Vagina (tissue), 2 donors: ENCODE data around the gene SLC27A3. TPM values are rescaled to one million over a fixed set of nuclear protein-coding genes. Genes with fewer than 3 reads are reported as not detected.
A peak's percentile ranks its signal among the peaks of the same experiment; 100 is the strongest.

Experiments used
- DNase-seq, 2 donors: peaks; one replicate each; pipeline ENCODE4 v3.0.0-alpha.2; 2017; ENCODE audit errors: extremely low spot score in 2 of 2
- H3K27ac ChIP-seq: fragments of 200-600 bp; sonication (generic); one replicate; pipeline ENCODE4 v1.5.1; 2019
- H3K27me3 ChIP-seq: fragments of 200-600 bp; sonication (generic); one replicate; pipeline ENCODE4 v1.5.1; 2019
- H3K36me3 ChIP-seq, 2 donors: fragments of 200-600 bp; sonication (generic); one replicate each; pipeline ENCODE4 v1.5.1; 2017 to 2019
- H3K4me1 ChIP-seq: fragments of 200-600 bp; sonication (generic); one replicate; pipeline ENCODE4 v1.5.1; 2019
- H3K4me3 ChIP-seq, 2 donors: fragments of 200-600 bp; sonication (generic); 1 replicate in 1 of 2; 2 replicates in 1 of 2; pipeline ENCODE4 v1.5.1; 2016 to 2019
- H3K9me3 ChIP-seq: fragments of 200-600 bp; sonication (generic); one replicate; pipeline ENCODE4 v1.5.1; 2019
- CTCF ChIP-seq, 3 experiments: fragments of 450-650 bp in 2 of 3; fragments of 200-600 bp in 1 of 3; sonication (generic) in 1 of 3; IDR thresholded peaks; one replicate each; pipeline ENCODE4 v1.5.1; 2017 to 2019; ENCODE audit warnings: antibody characterized with exemption in 3 of 3, mild to moderate bottlenecking in 2 of 3, moderate library complexity in 2 of 3
- POLR2A ChIP-seq, 2 donors: fragments of 450-650 bp; IDR thresholded peaks; one replicate each; pipeline ENCODE4 v1.6.1; 2017; ENCODE audit warnings: antibody characterized with exemption in 2 of 2, mild to moderate bottlenecking in 2 of 2, moderate library complexity in 2 of 2
- POLR2AphosphoS5 ChIP-seq, 2 donors: sonication (generic); formaldehyde crosslinking; IDR thresholded peaks; one replicate each; pipeline ENCODE4 v1.9.0; 2017; ENCODE audit warnings: antibody characterized with exemption in 2 of 2, mild to moderate bottlenecking in 2 of 2, low read depth in 1 of 2; ENCODE audit not compliant: insufficient read depth in 1 of 2
- intact Hi-C: fragments of 100-400 bp; cut with DNase I; formaldehyde crosslinking; loops from one replicate; pipeline ENCODE4 v1.15.1; 2023
- total RNA-seq: library from RNA; depleted of rRNA; stranded (reverse); fragments of >200 nt; gene quantifications from one replicate; pipeline ENCODE4 v1.2.3, GENCODE V29; 2016

Gene SLC27A3
- total RNA-seq, 1 donor from 2014 or later = 31.4 TPM

- Histone ChIP-seq H3K9me3 (no peaks in the 10 kb centered on the region), H3K27ac (peak overlapping the region; percentile 76), H3K4me3 (no peak overlapping the region), H3K36me3 (peaks cover 0 to 49% of the 10 kb centered on the region in 2 donors), H3K4me1 (peaks cover 31% of the 10 kb centered on the region), H3K27me3 (no peaks in the 10 kb centered on the region)
- intact Hi-C loops = loop anchor here (5.0 kb wide), 1 partner anchor 73 kb away; the partner anchor contains the start of gene NPR1
- peak in 1 of 2 donors; percentile 94 for DNase-seq
- TF ChIP-seq CTCF (IDR thresholded peaks at IDR 0.05) (no peak), POLR2A (IDR thresholded peaks at IDR 0.05) (no peak), POLR2AphosphoS5 (IDR thresholded peaks at IDR 0.05; ENCODE audit: insufficient read depth in 1 of 2, low read depth in 1 of 2) (peak in 1 of 2 donors; percentile 16)
Observed at GRCh38 chr1:153750026-153750995, 24.9 kb upstream of the SLC27A3 start.

- Histone ChIP-seq H3K27ac (peak overlapping the region; percentile 76), H3K36me3 (peaks cover 0 to 48% of the 10 kb centered on the region in 2 donors), H3K4me1 (peaks cover 31% of the 10 kb centered on the region), H3K4me3 (no peak overlapping the region), H3K27me3 (no peaks in the 10 kb centered on the region), H3K9me3 (no peaks in the 10 kb centered on the region)
- DNase-seq = no peak
- intact Hi-C loops = loop anchor here (5.0 kb wide), 1 partner anchor 75 kb away; the partner anchor contains the start of gene NPR1
- no peak for TF ChIP-seq POLR2A (IDR thresholded peaks at IDR 0.05)
- no peak for TF ChIP-seq POLR2AphosphoS5 (IDR thresholded peaks at IDR 0.05; ENCODE audit: insufficient read depth in 1 of 2, low read depth in 1 of 2)
- no peak for TF ChIP-seq CTCF (IDR thresholded peaks at IDR 0.05)
Observed at GRCh38 chr1:153752072-153752471, 23.1 kb upstream of the SLC27A3 start.

GRCh38 chr1:153752571-153753195 is 22.5 kb upstream of the SLC27A3 start:
- intact Hi-C loops = loop anchor here (5.0 kb wide), 1 partner anchor 75 kb away; the partner anchor contains the start of gene NPR1
- H3K27ac ChIP-seq = peak overlapping the region; percentile 76
- no peak overlapping the region for H3K4me3 ChIP-seq
- peak in 1 of 2 donors; percentile 96 for DNase-seq
- H3K4me1 ChIP-seq = peaks cover 31% of the 10 kb centered on the region
- no peaks in the 10 kb centered on the region for H3K9me3 ChIP-seq
- H3K36me3 ChIP-seq = peaks cover 0 to 48% of the 10 kb centered on the region in 2 donors
- no peaks in the 10 kb centered on the region for H3K27me3 ChIP-seq
- TF ChIP-seq POLR2AphosphoS5 (IDR thresholded peaks at IDR 0.05; ENCODE audit: insufficient read depth in 1 of 2, low read depth in 1 of 2) (peak; percentile 13 to 49), POLR2A (IDR thresholded peaks at IDR 0.05) (no peak), CTCF (IDR thresholded peaks at IDR 0.05) (no peak)

- Histone ChIP-seq H3K36me3 (peaks cover 4 to 51% of the 10 kb centered on the region in 2 donors), H3K27me3 (no peaks in the 10 kb centered on the region), H3K4me1 (peaks cover 27% of the 10 kb centered on the region), H3K4me3 (no peak overlapping the region), H3K9me3 (no peaks in the 10 kb centered on the region), H3K27ac (no peak overlapping the region)
- no peak for TF ChIP-seq CTCF (IDR thresholded peaks at IDR 0.05)
- no peak for DNase-seq
- intact Hi-C loops = loop anchor here (5.0 kb wide), 1 partner anchor 77 kb away; the partner anchor contains the start of gene NPR1
Observed at GRCh38 chr1:153754266-153754665, 20.9 kb upstream of the SLC27A3 start.
